GM21528 (cell line): ENCODE results near the gene LCNL1.

Experiments used
- ATAC-seq: cut with Tn5 transposase; IDR thresholded peaks from one replicate; pipeline ENCODE4 v1.9.1; 2021; ENCODE audit warnings: mild to moderate bottlenecking, moderate library complexity; ENCODE audit not compliant: unreplicated experiment, low FRiP score

The LCNL1 gene

GRCh38 chr9:137034039-137034708 is 51.4 kb downstream of the LCNL1 start:
- no peak for ATAC-seq

- ATAC-seq = peak; percentile 54
Measured at GRCh38 chr9:137034709-137035506, 52.1 kb downstream of the LCNL1 start.
